Dendritic cell treated with granulocyte-macrophage colony-stimulating factor and Interleukin-4, amounts not matched to agents 40 ng/mL and 50 ng/mL, for 4 days (primary cell): Measurements from ENCODE around the gene NFIB.

Experiments
- H3K27ac Mint-ChIP-seq: one replicate; pipeline ENCODE4 v1.8.0; 2022; ENCODE audit warnings: mild to moderate bottlenecking, mixed read lengths
- H3K27me3 Mint-ChIP-seq: one replicate; pipeline ENCODE4 v1.8.0; 2022; ENCODE audit warnings: mild to moderate bottlenecking, mixed read lengths
- H3K36me3 Mint-ChIP-seq: one replicate; pipeline ENCODE4 v1.8.0; 2022; ENCODE audit warnings: low read depth, mixed read lengths
- H3K4me1 Mint-ChIP-seq: one replicate; pipeline ENCODE4 v1.8.0; 2022; ENCODE audit warnings: low read depth, mixed read lengths
- H3K4me3 Mint-ChIP-seq: one replicate; pipeline ENCODE4 v1.8.0; 2022; ENCODE audit warnings: mild to moderate bottlenecking, moderate library complexity, mixed read lengths
- H3K9me3 Mint-ChIP-seq: one replicate; pipeline ENCODE4 v1.8.0; 2022; ENCODE audit warnings: mixed read lengths
- intact Hi-C: fragments of 100-400 bp; cut with micrococcal nuclease; formaldehyde crosslinking; loops from one replicate; pipeline ENCODE4 v1.15.0; 2022

Gene NFIB

GRCh38 chr9:14278291-14278721 lies 35.6 kb downstream of the NFIB start:
- Mint-ChIP-seq H3K27ac (no peak overlapping the region), H3K4me1 (no peaks in the 10 kb centered on the region), H3K9me3 (no peaks in the 10 kb centered on the region), H3K4me3 (no peak overlapping the region), H3K36me3 (no peaks in the 10 kb centered on the region), H3K27me3 (peaks cover 5% of the 10 kb centered on the region)
- intact Hi-C loops = no loop called here

DNA sequence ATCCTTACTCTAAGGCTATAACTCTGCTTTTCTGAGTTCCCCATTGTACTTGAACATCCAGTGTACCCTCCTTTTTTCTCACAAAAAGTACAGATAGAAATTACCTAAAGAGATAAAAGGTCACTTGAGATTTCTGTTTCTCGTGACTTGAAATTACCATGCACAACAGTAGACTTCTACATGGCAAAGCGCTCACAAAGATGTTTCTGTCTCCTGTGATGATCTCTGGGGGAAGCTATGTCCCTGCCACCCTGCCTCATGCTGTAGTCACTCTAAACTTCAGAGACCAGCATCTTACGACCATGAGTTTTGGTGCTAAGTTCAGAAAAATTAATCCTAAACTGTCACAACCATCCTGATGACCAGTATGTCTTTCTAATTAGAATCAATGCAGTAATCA lies 36.2 kb downstream of the NFIB start:
- intact Hi-C loops = no loop called here

DNA sequence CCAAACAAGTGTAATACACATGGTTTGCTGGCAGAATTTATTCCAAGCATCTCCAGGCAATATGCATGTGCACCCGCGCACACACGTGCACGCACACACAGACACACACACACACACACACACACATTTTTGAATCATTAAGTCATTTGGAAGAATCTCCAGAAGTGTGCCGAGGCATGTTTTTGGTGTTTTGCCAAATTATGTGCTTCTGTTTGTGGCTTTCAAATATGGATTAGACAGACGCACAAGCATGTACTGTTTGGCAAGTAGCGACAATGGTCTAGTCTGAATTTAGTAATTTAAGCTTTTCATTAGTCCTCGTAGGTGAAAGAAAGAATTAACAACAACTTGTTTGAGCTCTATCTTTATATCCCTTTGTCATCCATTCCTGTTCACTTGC lies 36.7 kb downstream of the NFIB start:
- intact Hi-C loops = no loop called here
- no peaks in the 10 kb centered on the region for H3K36me3 Mint-ChIP-seq
- no peak overlapping the region for H3K4me3 Mint-ChIP-seq
- no peaks in the 10 kb centered on the region for H3K4me1 Mint-ChIP-seq
- H3K27ac Mint-ChIP-seq = no peak overlapping the region
- H3K27me3 Mint-ChIP-seq = peaks cover 8% of the 10 kb centered on the region
- no peaks in the 10 kb centered on the region for H3K9me3 Mint-ChIP-seq

More for the DNA sequence above, 36.2 kb downstream of the NFIB start:
- no peaks in the 10 kb centered on the region for H3K9me3 Mint-ChIP-seq
- H3K27me3 Mint-ChIP-seq = peaks cover 8% of the 10 kb centered on the region
- no peaks in the 10 kb centered on the region for H3K36me3 Mint-ChIP-seq
- H3K4me1 Mint-ChIP-seq = no peaks in the 10 kb centered on the region
- no peak overlapping the region for H3K27ac Mint-ChIP-seq
- no peak overlapping the region for H3K4me3 Mint-ChIP-seq

DNA sequence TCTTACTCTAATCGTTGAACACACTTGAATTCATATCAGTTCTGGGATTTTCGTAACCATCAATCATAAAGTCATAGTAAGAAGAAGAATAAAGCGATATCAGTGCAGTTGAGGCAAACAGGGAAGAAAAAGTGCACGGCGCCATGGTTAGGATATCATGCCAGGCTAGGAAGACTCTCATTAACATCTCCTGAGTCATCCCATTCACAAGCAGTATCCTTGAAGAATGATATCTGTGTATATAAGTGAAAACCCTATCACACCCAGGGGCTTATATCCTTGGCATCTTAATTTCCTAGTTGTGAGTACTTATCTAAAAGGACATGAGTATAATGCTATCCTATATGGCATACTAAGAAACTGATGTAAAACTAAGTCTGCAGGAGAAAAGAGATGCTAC lies 38.6 kb downstream of the NFIB start:
- Mint-ChIP-seq H3K4me1 (no peaks in the 10 kb centered on the region), H3K9me3 (no peaks in the 10 kb centered on the region), H3K27ac (no peak overlapping the region), H3K4me3 (no peak overlapping the region), H3K36me3 (no peaks in the 10 kb centered on the region), H3K27me3 (peaks cover 8% of the 10 kb centered on the region)
- intact Hi-C loops = no loop called here

GRCh38 chr9:14273696-14274121 lies 40.2 kb downstream of the NFIB start:
- Mint-ChIP-seq H3K36me3 (no peaks in the 10 kb centered on the region), H3K27me3 (peaks cover 8% of the 10 kb centered on the region), H3K9me3 (no peaks in the 10 kb centered on the region), H3K4me3 (no peak overlapping the region), H3K27ac (no peak overlapping the region), H3K4me1 (no peaks in the 10 kb centered on the region)
- intact Hi-C loops = no loop called here

- Mint-ChIP-seq H3K9me3 (no peaks in the 10 kb centered on the region), H3K4me1 (no peaks in the 10 kb centered on the region), H3K27me3 (peaks cover 8% of the 10 kb centered on the region), H3K4me3 (no peak overlapping the region), H3K36me3 (no peaks in the 10 kb centered on the region), H3K27ac (no peak overlapping the region)
- intact Hi-C loops = no loop called here
Measured at GRCh38 chr9:14272927-14273528, 40.9 kb downstream of the NFIB start.

DNA sequence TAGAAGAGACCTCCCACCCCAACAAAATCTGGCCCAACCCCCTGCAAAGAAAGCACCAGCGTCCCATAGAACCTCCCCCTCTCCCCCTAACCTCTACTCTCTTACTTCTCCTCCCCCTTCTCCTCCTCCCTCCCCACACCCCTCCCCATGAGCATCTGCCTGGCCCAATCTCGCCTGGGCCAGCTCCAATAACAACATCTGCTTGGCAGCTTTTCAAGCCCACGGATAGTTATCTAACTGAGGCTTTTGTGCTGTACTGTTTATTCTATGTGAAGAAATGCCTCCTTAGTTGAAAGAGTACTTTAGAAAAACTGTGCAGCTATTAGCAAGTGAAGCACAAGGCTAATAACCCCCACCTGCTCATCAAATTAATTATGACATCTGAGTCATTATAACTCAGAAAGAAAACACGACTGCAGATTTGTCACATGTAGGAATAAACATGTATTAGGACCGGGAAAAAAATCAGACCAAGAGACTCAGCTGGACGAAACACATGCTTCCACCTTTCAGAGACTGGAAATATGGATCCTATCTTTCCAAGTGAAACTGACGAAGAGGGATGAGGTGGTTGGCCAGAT lies 42.8 kb downstream of the NFIB start:
- peaks cover 8% of the 10 kb centered on the region for H3K27me3 Mint-ChIP-seq
- H3K4me3 Mint-ChIP-seq = no peak overlapping the region
- H3K4me1 Mint-ChIP-seq = no peaks in the 10 kb centered on the region
- no peaks in the 10 kb centered on the region for H3K9me3 Mint-ChIP-seq
- intact Hi-C loops = no loop called here
- H3K27ac Mint-ChIP-seq = no peak overlapping the region
- H3K36me3 Mint-ChIP-seq = no peaks in the 10 kb centered on the region

GRCh38 chr9:14270358-14271092 lies 43.4 kb downstream of the NFIB start:
- Mint-ChIP-seq H3K4me1 (no peaks in the 10 kb centered on the region), H3K27me3 (peaks cover 8% of the 10 kb centered on the region), H3K27ac (no peak overlapping the region), H3K4me3 (no peak overlapping the region), H3K9me3 (no peaks in the 10 kb centered on the region), H3K36me3 (no peaks in the 10 kb centered on the region)
- intact Hi-C loops = no loop called here

DNA sequence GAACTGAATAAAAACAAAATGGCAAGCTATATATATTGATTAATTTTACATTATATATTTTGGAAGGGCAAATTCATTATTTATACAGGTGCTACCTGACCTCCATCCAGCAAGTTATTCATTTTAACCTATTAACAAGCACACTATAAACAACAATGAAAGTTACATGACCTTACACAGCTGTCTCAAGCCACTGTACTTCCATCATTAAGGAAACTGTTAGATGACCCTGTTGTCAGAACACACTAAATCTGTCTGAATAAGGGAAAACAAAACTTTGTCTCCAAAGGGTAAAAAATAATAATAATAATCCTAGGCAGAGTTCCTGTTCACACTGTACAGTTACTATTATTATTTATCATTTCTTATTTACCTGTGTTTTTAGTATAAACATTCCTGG lies 44.0 kb downstream of the NFIB start:
- Mint-ChIP-seq H3K27ac (no peak overlapping the region), H3K4me1 (no peaks in the 10 kb centered on the region), H3K9me3 (no peaks in the 10 kb centered on the region), H3K27me3 (peaks cover 8% of the 10 kb centered on the region), H3K36me3 (no peaks in the 10 kb centered on the region), H3K4me3 (no peak overlapping the region)
- intact Hi-C loops = no loop called here

DNA sequence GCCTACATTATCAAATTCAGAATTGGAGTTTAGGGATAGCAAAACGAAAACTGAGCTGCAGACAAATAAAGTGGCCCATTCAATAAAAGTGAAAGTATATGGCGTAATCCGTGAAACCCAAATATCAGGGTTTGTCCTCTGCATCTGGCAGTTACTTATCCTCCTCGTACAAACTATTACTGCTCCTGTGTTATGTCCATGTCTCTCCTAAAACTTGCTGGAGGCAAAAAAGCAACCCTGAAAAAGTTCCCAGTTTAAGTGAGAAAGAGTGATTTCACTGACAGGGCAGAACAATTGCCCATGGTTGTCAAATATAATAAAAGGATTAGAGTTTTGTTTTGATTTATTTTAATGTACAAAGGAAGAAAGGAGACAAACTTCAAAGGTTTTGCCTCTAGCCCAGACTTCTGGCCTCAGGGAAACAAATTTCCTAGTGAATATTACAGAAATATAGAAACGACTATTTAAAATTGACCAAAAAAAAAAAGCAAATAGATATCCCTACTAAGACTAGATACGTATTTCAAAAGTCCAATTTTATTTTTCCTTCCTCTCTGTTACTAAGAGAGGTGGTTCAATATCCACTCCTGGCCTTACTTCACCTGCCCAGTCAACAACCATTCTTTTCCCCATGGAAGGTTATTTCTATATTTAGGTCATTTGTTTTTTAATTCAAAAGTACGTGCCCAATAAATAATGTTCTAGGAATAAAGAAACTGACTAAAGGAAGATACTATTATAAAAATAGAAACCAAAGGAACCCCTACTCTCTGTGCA lies 50.0 kb downstream of the NFIB start:
- no peaks in the 10 kb centered on the region for H3K9me3 Mint-ChIP-seq
- H3K4me3 Mint-ChIP-seq = no peak overlapping the region
- intact Hi-C loops = no loop called here
- H3K27ac Mint-ChIP-seq = no peak overlapping the region
- H3K27me3 Mint-ChIP-seq = no peaks in the 10 kb centered on the region
- H3K4me1 Mint-ChIP-seq = no peaks in the 10 kb centered on the region
- H3K36me3 Mint-ChIP-seq = no peaks in the 10 kb centered on the region

DNA sequence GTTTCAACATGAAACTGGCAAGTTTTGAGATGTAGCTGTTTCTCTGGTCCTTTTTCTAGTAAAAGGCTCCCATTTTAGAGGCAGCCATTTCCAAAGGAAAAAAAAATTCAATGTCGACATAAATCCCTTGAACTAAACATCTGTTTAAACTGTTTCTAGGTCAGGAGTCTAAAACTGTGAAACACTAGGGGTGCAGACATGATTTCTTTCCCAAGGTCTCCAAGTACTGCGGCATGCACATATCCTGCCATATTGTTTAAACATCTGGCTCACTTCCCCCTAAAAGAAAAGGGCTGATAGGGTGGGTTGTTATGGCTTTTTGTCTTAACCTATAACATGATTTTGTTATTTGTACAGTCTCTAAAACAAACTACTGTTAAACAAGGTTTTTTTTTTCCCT lies 51.1 kb downstream of the NFIB start:
- intact Hi-C loops = no loop called here
- H3K4me1 Mint-ChIP-seq = no peaks in the 10 kb centered on the region

GRCh38 chr9:14261616-14262015 lies 52.3 kb downstream of the NFIB start:
- H3K27me3 Mint-ChIP-seq = no peaks in the 10 kb centered on the region
- intact Hi-C loops = no loop called here
- no peaks in the 10 kb centered on the region for H3K36me3 Mint-ChIP-seq

More for the DNA sequence above, 51.1 kb downstream of the NFIB start:
- Mint-ChIP-seq H3K9me3 (no peaks in the 10 kb centered on the region), H3K27ac (no peak overlapping the region), H3K36me3 (no peaks in the 10 kb centered on the region), H3K4me3 (no peak overlapping the region), H3K27me3 (no peaks in the 10 kb centered on the region)

DNA sequence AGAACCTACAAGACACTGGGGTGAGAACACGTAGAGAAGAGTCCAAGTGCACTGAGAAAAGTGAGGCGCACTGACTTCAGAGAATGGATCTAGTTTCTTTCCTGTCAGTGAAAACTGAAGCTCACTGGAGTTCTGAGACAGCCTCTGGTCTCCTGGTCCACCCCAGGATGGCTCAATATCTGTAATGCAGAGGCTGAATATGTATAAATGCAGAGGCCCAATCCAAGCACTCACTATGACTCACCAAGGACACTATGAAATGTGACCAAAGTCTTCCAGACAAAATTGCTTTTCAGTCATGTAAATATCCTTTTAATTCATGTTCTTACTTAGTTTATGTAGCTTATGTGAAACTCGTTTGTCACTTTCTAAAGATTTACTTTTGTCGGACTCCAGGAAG lies 53.8 kb downstream of the NFIB start:
- no peaks in the 10 kb centered on the region for H3K27me3 Mint-ChIP-seq
- H3K4me3 Mint-ChIP-seq = no peak overlapping the region
- no peak overlapping the region for H3K27ac Mint-ChIP-seq
- no peaks in the 10 kb centered on the region for H3K4me1 Mint-ChIP-seq
- no peaks in the 10 kb centered on the region for H3K36me3 Mint-ChIP-seq
- H3K9me3 Mint-ChIP-seq = no peaks in the 10 kb centered on the region
- intact Hi-C loops = no loop called here

More at GRCh38 chr9:14261616-14262015, 52.3 kb downstream of the NFIB start:
- Mint-ChIP-seq H3K9me3 (no peaks in the 10 kb centered on the region), H3K4me3 (no peak overlapping the region), H3K4me1 (no peaks in the 10 kb centered on the region), H3K27ac (no peak overlapping the region)

DNA sequence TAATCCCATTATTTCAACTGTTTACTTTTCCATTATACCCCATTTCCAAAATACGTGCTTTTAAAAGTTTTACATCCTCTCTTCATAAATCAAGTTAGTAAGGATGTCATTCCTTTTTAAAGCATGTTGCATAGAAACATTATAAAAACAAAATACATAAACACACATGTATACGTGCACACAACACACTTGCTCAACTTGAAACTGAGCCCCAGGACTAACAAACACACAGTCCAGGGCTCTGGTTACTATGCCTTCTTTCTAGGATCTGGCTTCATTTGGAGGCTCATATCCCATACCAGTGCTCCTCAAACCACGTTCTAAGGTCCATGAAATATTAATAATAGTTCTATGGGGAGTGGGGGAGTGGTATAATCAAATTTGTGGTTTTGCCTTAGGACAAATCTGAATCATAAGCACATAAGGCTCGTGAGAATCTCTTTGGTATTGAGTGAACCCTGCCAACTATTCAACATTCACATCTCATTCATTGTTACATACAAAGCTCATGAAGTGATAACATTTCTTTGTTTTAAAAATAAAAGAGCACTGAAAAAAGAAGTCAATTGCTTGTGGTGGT lies 55.2 kb downstream of the NFIB start:
- Mint-ChIP-seq H3K27me3 (no peaks in the 10 kb centered on the region), H3K4me3 (no peak overlapping the region), H3K36me3 (no peaks in the 10 kb centered on the region), H3K9me3 (no peaks in the 10 kb centered on the region), H3K4me1 (no peaks in the 10 kb centered on the region), H3K27ac (no peak overlapping the region)
- intact Hi-C loops = no loop called here
